ENCODE data around the gene CYB5A. TPM values are rescaled to one million over a fixed set of nuclear protein-coding genes. Genes with fewer than 3 reads are reported as not detected.

Gene CYB5A
- polyA plus RNA-seq, 2 of the 4 experiments (the other 2 are of a cell fraction), result 132 to 267 TPM

GRCh38 chr18:74273394-74273793 is 18.4 kb downstream of the CYB5A start:
- ATAC-seq, result no peak
- CTCF ChIA-PET, result no interaction called here
- 96% methylated on average over 3 of the region's 3 CpGs for WGBS (ENCODE audit: missing lambda C conversion rate)

GRCh38 chr18:74271635-74272034 is 20.1 kb downstream of the CYB5A start:
- CTCF ChIA-PET, result interaction anchor here (0.7 kb wide), 1 partner anchor 76 kb away, joined by 3 read pairs; no protein-coding TSS in a partner anchor
- Histone ChIP-seq H3K27ac (no peak overlapping the region), H3K4me2 (no peak overlapping the region), H3K9me3 (no peaks in the 10 kb centered on the region), H3K4me3 (no peak overlapping the region), H3K4me1 (peaks cover 5% of the 10 kb centered on the region; the same call in 1 of the 3 replicates)
- WGBS (ENCODE audit: missing lambda C conversion rate), result 86% methylated on average over 3 of the region's 3 CpGs
- TF ChIP-seq TP53 (CRISPR knock-in tag; IDR thresholded peaks at IDR 0.05) (no peak), CBX2 (IDR thresholded peaks at IDR 0.05; ENCODE audit: borderline replicate concordance, low read depth) (no peak)
- DNase-seq (ENCODE audit: low read depth in 1 of 2, low spot score in 1 of 2) (no peak), FAIRE-seq (no peak), ATAC-seq (no peak)
- POLR2A ChIA-PET, result no interaction called here

More at GRCh38 chr18:74273394-74273793, 18.4 kb downstream of the CYB5A start:
- H3K4me2 ChIP-seq, result no peak overlapping the region
- FAIRE-seq (no peak), DNase-seq (ENCODE audit: low read depth in 1 of 2, low spot score in 1 of 2) (no peak)
- H3K4me1 ChIP-seq, result 0 out of 3 replicates have a peak, but pooled peaks cover 2% of the 10 kb centered on the region
- POLR2A ChIA-PET, result no interaction called here
- TF ChIP-seq ZNF302 (CRISPR knock-in tag; IDR thresholded peaks at IDR 0.05) (no peak), ZSCAN20 (CRISPR knock-in tag; IDR thresholded peaks at IDR 0.05) (no peak), ZC3H11A (IDR thresholded peaks at IDR 0.05) (no peak), POLR2A (IDR thresholded peaks at IDR 0.05; ENCODE audit: low read length) (no peak), REST (IDR thresholded peaks at IDR 0.05) (no peak), KDM1A (IDR thresholded peaks at IDR 0.05; ENCODE audit: low read depth) (no peak), RNF2 (IDR thresholded peaks at IDR 0.05; ENCODE audit: borderline replicate concordance, low read depth) (no peak), NPAS2 (CRISPR knock-in tag; IDR thresholded peaks at IDR 0.05; ENCODE audit: borderline replicate concordance) (no peak), CTCF (IDR thresholded peaks at IDR 0.05) (no peak)
- H3K4me3 ChIP-seq, result no peak overlapping the region
- H3K27ac ChIP-seq, result no peak overlapping the region
- no peaks in the 10 kb centered on the region for H3K9me3 ChIP-seq

GRCh38 chr18:74268933-74269620 is 22.7 kb downstream of the CYB5A start:
- H3K4me2 ChIP-seq, result no peak overlapping the region
- H3K4me3 ChIP-seq, result no peak overlapping the region
- ATAC-seq (no peak), FAIRE-seq (no peak), DNase-seq (ENCODE audit: low read depth in 1 of 2, low spot score in 1 of 2) (no peak)
- H3K27ac ChIP-seq, result no peak overlapping the region; a peak in 1 of 6 replicates
- TF ChIP-seq EP300 (IDR thresholded peaks at IDR 0.05), result no peak
- no peak for TF ChIP-seq CHD2 (IDR thresholded peaks at IDR 0.05; ENCODE audit: low read length, partially characterized antibody)
- TF ChIP-seq SREBF2 (IDR thresholded peaks at IDR 0.05), result no peak
- no peak for TF ChIP-seq MYC (IDR thresholded peaks at IDR 0.05; ENCODE audit: borderline replicate concordance, low read length)
- TF ChIP-seq MAX (IDR thresholded peaks at IDR 0.05), result no peak
- TF ChIP-seq RARB (CRISPR knock-in tag; IDR thresholded peaks at IDR 0.05), result no peak
- no peak for TF ChIP-seq NPAS2 (CRISPR knock-in tag; IDR thresholded peaks at IDR 0.05; ENCODE audit: borderline replicate concordance)
- TF ChIP-seq CEBPB (IDR thresholded peaks at IDR 0.05), result no peak
- WGBS (ENCODE audit: missing lambda C conversion rate), result 79% methylated on average over 11 of the region's 11 CpGs
- ChIA-PET CTCF (no interaction called here), POLR2A (no interaction called here)
- H3K4me1 ChIP-seq, result peaks cover 19% of the 10 kb centered on the region
- no peaks in the 10 kb centered on the region for H3K9me3 ChIP-seq
